ENCODE results near the gene GAL. TPM values are rescaled to one million over a fixed set of nuclear protein-coding genes. Genes with fewer than 3 reads are reported as not detected.

Gene GAL
- total RNA-seq, 1 experiment from 2014 or later = 4.4 TPM

GRCh38 chr11:68698993-68699392 is 14.6 kb downstream of the GAL start:
- TF ChIP-seq, protein P1, sequence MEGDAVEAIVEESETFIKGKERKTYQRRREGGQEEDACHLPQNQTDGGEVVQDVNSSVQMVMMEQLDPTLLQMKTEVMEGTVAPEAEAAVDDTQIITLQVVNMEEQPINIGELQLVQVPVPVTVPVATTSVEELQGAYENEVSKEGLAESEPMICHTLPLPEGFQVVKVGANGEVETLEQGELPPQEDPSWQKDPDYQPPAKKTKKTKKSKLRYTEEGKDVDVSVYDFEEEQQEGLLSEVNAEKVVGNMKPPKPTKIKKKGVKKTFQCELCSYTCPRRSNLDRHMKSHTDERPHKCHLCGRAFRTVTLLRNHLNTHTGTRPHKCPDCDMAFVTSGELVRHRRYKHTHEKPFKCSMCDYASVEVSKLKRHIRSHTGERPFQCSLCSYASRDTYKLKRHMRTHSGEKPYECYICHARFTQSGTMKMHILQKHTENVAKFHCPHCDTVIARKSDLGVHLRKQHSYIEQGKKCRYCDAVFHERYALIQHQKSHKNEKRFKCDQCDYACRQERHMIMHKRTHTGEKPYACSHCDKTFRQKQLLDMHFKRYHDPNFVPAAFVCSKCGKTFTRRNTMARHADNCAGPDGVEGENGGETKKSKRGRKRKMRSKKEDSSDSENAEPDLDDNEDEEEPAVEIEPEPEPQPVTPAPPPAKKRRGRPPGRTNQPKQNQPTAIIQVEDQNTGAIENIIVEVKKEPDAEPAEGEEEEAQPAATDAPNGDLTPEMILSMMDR (conservative IDR thresholded peaks at IDR 0.05; ENCODE audit: low read depth, low read length) = no peak
- no peak for TF ChIP-seq EZH2 (IDR thresholded peaks at IDR 0.05; ENCODE audit: borderline replicate concordance, low read depth, low read length, poor library complexity, severe bottlenecking)
- Histone ChIP-seq H3K4me3 (ENCODE audit: low read depth, low read length, poor library complexity, severe bottlenecking) (no peak overlapping the region), H3K27me3 (replicated peaks; ENCODE audit: insufficient read depth, low read depth, low read length, poor library complexity) (peaks cover 6% of the 10 kb centered on the region), H3K4me1 (ENCODE audit: insufficient read depth, low read length, poor library complexity, severe bottlenecking) (no peaks in the 10 kb centered on the region), H3K9me3 (ENCODE audit: low read depth, low read length, poor library complexity, severe bottlenecking) (no peaks in the 10 kb centered on the region), H3K36me3 (ENCODE audit: insufficient read depth, low read length, poor library complexity, severe bottlenecking) (no peaks in the 10 kb centered on the region), H3K27ac (ENCODE audit: low read depth, low read length, poor library complexity, severe bottlenecking) (no peak overlapping the region)
- ChIA-PET CTCF (no interaction called here), POLR2A (ENCODE audit: low non-redundant PET) (interaction anchor here (0.7 kb wide), 1 partner anchor 446 kb away, joined by 3 read pairs; no protein-coding TSS in a partner anchor)
- BruUV-seq (replicated peaks) = no TSS peak
- no peak for DNase-seq (ENCODE audit: low spot score)
- intact Hi-C loops (cut with micrococcal nuclease; ENCODE audit: unreplicated experiment) = no loop called here

- ChIA-PET CTCF (no interaction called here), POLR2A (ENCODE audit: low non-redundant PET) (interaction anchor here (0.6 kb wide), 1 partner anchor 181 kb away, joined by 4 read pairs; no protein-coding TSS in a partner anchor)
- DNase-seq (ENCODE audit: low spot score) = no peak
- intact Hi-C loops (cut with micrococcal nuclease; ENCODE audit: unreplicated experiment) = no loop called here
- no peaks in the 10 kb centered on the region for H3K4me1 ChIP-seq (ENCODE audit: insufficient read depth, low read length, poor library complexity, severe bottlenecking)
- no peaks in the 10 kb centered on the region for H3K36me3 ChIP-seq (ENCODE audit: insufficient read depth, low read length, poor library complexity, severe bottlenecking)
- H3K9me3 ChIP-seq (ENCODE audit: low read depth, low read length, poor library complexity, severe bottlenecking) = no peaks in the 10 kb centered on the region
- no peak for TF ChIP-seq EZH2 (IDR thresholded peaks at IDR 0.05; ENCODE audit: borderline replicate concordance, low read depth, low read length, poor library complexity, severe bottlenecking)
- TF ChIP-seq, protein P1 (conservative IDR thresholded peaks at IDR 0.05; ENCODE audit: low read depth, low read length) = no peak
- no peak overlapping the region for H3K27ac ChIP-seq (ENCODE audit: low read depth, low read length, poor library complexity, severe bottlenecking)
- no peak overlapping the region for H3K4me3 ChIP-seq (ENCODE audit: low read depth, low read length, poor library complexity, severe bottlenecking)
- peaks cover 13% of the 10 kb centered on the region for H3K27me3 ChIP-seq (replicated peaks; ENCODE audit: insufficient read depth, low read depth, low read length, poor library complexity)
- no TSS peak for BruUV-seq (replicated peaks)
These were observed 20.5 kb downstream of the GAL start for GRCh38 chr11:68704887-68705286.

GRCh38 chr11:68707527-68707926 is 23.2 kb downstream of the GAL start:
- TF ChIP-seq, protein P1 (conservative IDR thresholded peaks at IDR 0.05; ENCODE audit: low read depth, low read length) = no peak
- TF ChIP-seq EZH2 (IDR thresholded peaks at IDR 0.05; ENCODE audit: borderline replicate concordance, low read depth, low read length, poor library complexity, severe bottlenecking) = no peak
- POLR2A ChIA-PET (ENCODE audit: low non-redundant PET) = no interaction called here
- BruUV-seq (replicated peaks) = no TSS peak
- no peak for DNase-seq (ENCODE audit: low spot score)
- CTCF ChIA-PET = no interaction called here
- Histone ChIP-seq H3K36me3 (ENCODE audit: insufficient read depth, low read length, poor library complexity, severe bottlenecking) (no peaks in the 10 kb centered on the region), H3K4me1 (ENCODE audit: insufficient read depth, low read length, poor library complexity, severe bottlenecking) (no peaks in the 10 kb centered on the region), H3K9me3 (ENCODE audit: low read depth, low read length, poor library complexity, severe bottlenecking) (no peaks in the 10 kb centered on the region), H3K4me3 (ENCODE audit: low read depth, low read length, poor library complexity, severe bottlenecking) (no peak overlapping the region), H3K27me3 (replicated peaks; ENCODE audit: insufficient read depth, low read depth, low read length, poor library complexity) (peaks cover 8% of the 10 kb centered on the region), H3K27ac (ENCODE audit: low read depth, low read length, poor library complexity, severe bottlenecking) (no peak overlapping the region)
- intact Hi-C loops (cut with micrococcal nuclease; ENCODE audit: unreplicated experiment) = no loop called here

Measured in A673 (cell line).